HCT116 (cell line): ENCODE measurements around the gene SMIM44. TPM values are rescaled to one million over a fixed set of nuclear protein-coding genes. Genes with fewer than 3 reads are reported as not detected.
A peak's percentile ranks its signal among the peaks of the same experiment; 100 is the strongest.

Experiments
- ATAC-seq: fragments of 200-7000 bp; cut with Tn5 transposase; 2 replicates; pipeline ENCODE4 v1.9.1; 2020; ENCODE audit warnings: mild to moderate bottlenecking, moderate library complexity
- BruUV-seq: library from RNA; stranded (reverse); fragments of 400-500 nt; replicated peaks from 2 replicates; lab custom pipeline; 2021; lab: Mats Ljungman, UMichigan
- CTCF ChIA-PET: fragments of 300-600 bp; sonication (Branson Sonifier 250); formaldehyde crosslinking; loops from one replicate; lab custom pipeline; 2021; ENCODE audit warnings: antibody characterized with exemption; lab: Charles Lee
- POLR2A ChIA-PET: fragments of 300-600, 350-600 bp; sonication (Branson Sonifier 250); formaldehyde crosslinking; loops from one replicate; lab custom pipeline; 2021; ENCODE audit warnings: antibody characterized with exemption; lab: Charles Lee
- RAD21 ChIA-PET, 2 experiments: fragments of 300-600 bp; sonication (Branson Sonifier 250); formaldehyde crosslinking; loops; one replicate each; lab custom pipeline; 2023; ENCODE audit warnings: low total read pairs in 2 of 2; ENCODE audit not compliant: uncharacterized antibody in 2 of 2, unreplicated experiment in 2 of 2, low non-redundant PET in 1 of 2; lab: Charles Lee
- DNase-seq: peaks from one replicate; pipeline ENCODE4 v3.0.0-alpha.2; 2010; ENCODE audit warnings: low read depth, low spot score
- H2AFZ ChIP-seq: fragments of 200-600 bp; shearing (Covaris generic), sonication (generic); 2 replicates; pipeline ENCODE4 v1.6.1; 2017; ENCODE audit warnings: low read depth, mixed run types, mixed read lengths, antibody characterized with exemption, low read length; ENCODE audit not compliant: poor library complexity, severe bottlenecking
- H3K27ac ChIP-seq: 2 replicates; pipeline ENCODE4 v1.5.1; 2012; ENCODE audit warnings: low read depth, low read length
- H3K27me3 ChIP-seq: fragments of 200-600 bp; sonication (generic); 2 replicates; pipeline ENCODE4 v1.6.1; 2016; ENCODE audit warnings: mixed run types, low read length, mixed read lengths; ENCODE audit not compliant: insufficient read depth
- H3K36me3 ChIP-seq, 2 experiments: fragments of 200-500 bp in 1 of 2; fragments of 200-600 bp in 1 of 2; sonication (Bioruptor generic) in 1 of 2; sonication (generic) in 1 of 2; 2 replicates each; pipeline versions ENCODE4 v1.5.1 to v1.6.1; 2014 to 2016; ENCODE audit warnings: low read length in 2 of 2, inconsistent platforms in 1 of 2, mixed read lengths in 1 of 2, mixed run types in 1 of 2; ENCODE audit not compliant: insufficient read depth in 2 of 2, control insufficient read depth in 1 of 2
- H3K4me1 ChIP-seq, 2 experiments: fragments of 200-600 bp in 1 of 2; sonication (generic) in 1 of 2; 2 replicates each; pipeline versions ENCODE4 v1.5.1 to v1.6.1; 2012 to 2017; ENCODE audit warnings: low read length in 2 of 2, inconsistent platforms in 1 of 2, mild to moderate bottlenecking in 1 of 2, mixed read lengths in 1 of 2, mixed run types in 1 of 2, moderate library complexity in 1 of 2; ENCODE audit not compliant: insufficient read depth in 2 of 2, control insufficient read depth in 1 of 2
- H3K4me2 ChIP-seq: fragments of 200-600 bp; sonication (generic); 2 replicates; pipeline ENCODE4 v1.6.1; 2017; ENCODE audit warnings: mixed run types, low read length, mixed read lengths
- H3K4me3 ChIP-seq, 2 experiments: fragments of 200-600 bp in 1 of 2; sonication (generic) in 1 of 2; replicated peaks in 1 of 2; 2 replicates each; pipeline ENCODE4 v1.5.1; 2011 to 2016; ENCODE audit warnings: low read length in 2 of 2, control low read depth in 1 of 2, low read depth in 1 of 2, mild to moderate bottlenecking in 1 of 2, mixed read lengths in 1 of 2, mixed run types in 1 of 2
- H3K79me2 ChIP-seq: fragments of 200-600 bp; sonication (generic); 2 replicates; pipeline ENCODE4 v1.6.1; 2017; ENCODE audit warnings: mild to moderate bottlenecking, mixed run types, low read length, moderate library complexity, mixed read lengths; ENCODE audit not compliant: insufficient read depth
- H3K9ac ChIP-seq: fragments of 200-600 bp; sonication (generic); 2 replicates; pipeline ENCODE4 v1.6.1; 2016; ENCODE audit warnings: low read length, mixed read lengths
- H3K9me2 ChIP-seq: fragments of 200-600 bp; sonication (generic), shearing (Covaris generic); 2 replicates; pipeline ENCODE4 v1.6.1; 2017; ENCODE audit warnings: mixed run types, mild to moderate bottlenecking, moderate library complexity; ENCODE audit not compliant: insufficient read depth
- H3K9me3 ChIP-seq, 2 experiments: fragments of 200-500 bp in 1 of 2; fragments of 200-600 bp in 1 of 2; sonication (Bioruptor generic) in 1 of 2; sonication (generic) in 1 of 2; 2 replicates each; pipeline ENCODE4 v1.6.1; 2014 to 2017; ENCODE audit warnings: low read length in 2 of 2, mixed read lengths in 2 of 2, inconsistent platforms in 1 of 2, low read depth in 1 of 2, mild to moderate bottlenecking in 1 of 2, mixed run types in 1 of 2, moderate library complexity in 1 of 2; ENCODE audit not compliant: control insufficient read depth in 1 of 2, insufficient read depth in 1 of 2
- H4K20me1 ChIP-seq: fragments of 200-600 bp; sonication (generic), shearing (Covaris generic); 2 replicates; pipeline ENCODE4 v1.6.1; 2017; ENCODE audit warnings: mixed run types, mild to moderate bottlenecking, moderate library complexity; ENCODE audit not compliant: insufficient read depth
- ATF3 ChIP-seq: IDR thresholded peaks from 2 replicates; pipeline ENCODE4 v1.6.1; 2012
- CBX3 ChIP-seq: IDR thresholded peaks from 2 replicates; pipeline ENCODE4 v1.6.1; 2012; ENCODE audit warnings: low read depth
- CTCF ChIP-seq, 3 experiments: fragments of 200-600 bp in 1 of 3; sonication (generic) in 1 of 3; IDR thresholded peaks in 2 of 3; conservative IDR thresholded peaks in 1 of 3; 2 replicates each; pipeline ENCODE4 v1.5.1; 2012 to 2017; ENCODE audit warnings: low read depth in 2 of 3, low read length in 2 of 3, antibody characterized with exemption in 1 of 3, borderline replicate concordance in 1 of 3, control low read depth in 1 of 3, mild to moderate bottlenecking in 1 of 3, mixed read lengths in 1 of 3, mixed run types in 1 of 3, moderate library complexity in 1 of 3; ENCODE audit not compliant: insufficient read depth in 1 of 3
- EGR1 ChIP-seq: IDR thresholded peaks from 2 replicates; pipeline ENCODE4 v1.6.1; 2012; ENCODE audit warnings: low read depth
- ELF1 ChIP-seq: IDR thresholded peaks from 2 replicates; pipeline ENCODE4 v1.6.1; 2012; ENCODE audit warnings: low read depth, borderline replicate concordance
- FOSL1 ChIP-seq: IDR thresholded peaks from 2 replicates; pipeline ENCODE4 v1.6.1; 2012; ENCODE audit warnings: low read depth
- MAX ChIP-seq: IDR thresholded peaks from 2 replicates; pipeline ENCODE4 v1.6.1; 2012
- POLR2A ChIP-seq: IDR thresholded peaks from 2 replicates; pipeline ENCODE4 v1.7.0; 2011; ENCODE audit warnings: borderline replicate concordance; ENCODE audit not compliant: insufficient read depth, insufficient read length; ENCODE audit errors: extremely low read depth
- POLR2AphosphoS5 ChIP-seq: IDR thresholded peaks from 2 replicates; pipeline ENCODE4 v1.6.1; 2011; ENCODE audit warnings: mild to moderate bottlenecking, low read depth, low read length, moderate library complexity
- RAD21 ChIP-seq: IDR thresholded peaks from 2 replicates; pipeline ENCODE4 v1.6.1; 2012; ENCODE audit warnings: low read depth, mild to moderate bottlenecking
- SIN3A ChIP-seq: IDR thresholded peaks from 2 replicates; pipeline ENCODE4 v1.6.1; 2012; ENCODE audit warnings: low read depth
- SRF ChIP-seq: IDR thresholded peaks from 2 replicates; pipeline ENCODE4 v1.6.1; 2012; ENCODE audit warnings: low read depth
- ZBTB33 ChIP-seq: IDR thresholded peaks from 2 replicates; pipeline ENCODE4 v1.6.1; 2011; ENCODE audit warnings: mild to moderate bottlenecking, low read length, moderate library complexity; ENCODE audit not compliant: insufficient replicate concordance; ENCODE audit errors: extremely low read depth
- ZFX ChIP-seq: fragments of 450-650 bp; IDR thresholded peaks from 2 replicates; pipeline ENCODE4 v1.6.1; 2017
- ZNF274 ChIP-seq: fragments of 200-500 bp; sonication (Bioruptor generic); IDR thresholded peaks from 2 replicates; pipeline ENCODE4 v1.6.1; 2014; ENCODE audit warnings: mild to moderate bottlenecking, low read depth, low read length, inconsistent platforms
- intact Hi-C: fragments of 100-400 bp; cut with micrococcal nuclease; formaldehyde crosslinking; loops from 2 replicates; pipeline ENCODE4 v1.10.0; 2022
- total RNA-seq: library from RNA; stranded (reverse); gene quantifications from one replicate; pipeline ENCODE4 v1.2.1, GENCODE V29; 2021; ENCODE audit not compliant: unreplicated experiment

SMIM44 gene
- total RNA-seq, 1 experiment from 2014 or later = not detected

GRCh38 chr19:3526507-3527237 is 43.4 kb upstream of the SMIM44 start:
- no peaks in the 10 kb centered on the region for H3K4me1 ChIP-seq
- peaks cover 9% of the 10 kb centered on the region; the same call in 1 of the 2 replicates for H3K79me2 ChIP-seq
- H3K27ac ChIP-seq = no peak overlapping the region
- H3K36me3 ChIP-seq = peaks cover 10 to 16% of the 10 kb centered on the region in 2 experiments; a peak in 3 of 4 replicates
- H4K20me1 ChIP-seq = no peaks in the 10 kb centered on the region
- intact Hi-C loops = no loop called here
- no peak for ATAC-seq
- no peaks in the 10 kb centered on the region for H3K9me2 ChIP-seq
- RAD21 ChIA-PET = no interaction called here
- H3K4me3 ChIP-seq = no peak overlapping the region
- no peak overlapping the region for H3K4me2 ChIP-seq
- CTCF ChIA-PET = no interaction called here
- DNase-seq = no peak
- BruUV-seq = no TSS peak
- POLR2A ChIA-PET = no interaction called here
- peak in 2 of 3 experiments; percentile 8 to 24; a peak in 1 of 6 replicates for TF ChIP-seq CTCF (IDR thresholded peaks at IDR 0.05 in 2 of 3, conservative IDR thresholded peaks at IDR 0.05 in 1 of 3; ENCODE audit: borderline replicate concordance in 1 of 3, insufficient read depth in 1 of 3, low read depth in 2 of 3, low read length in 2 of 3)
- no peak for TF ChIP-seq ATF3
- H3K9ac ChIP-seq = no peak overlapping the region
- no peak overlapping the region for H2AFZ ChIP-seq
- no peaks in the 10 kb centered on the region for H3K27me3 ChIP-seq
- no peaks in the 10 kb centered on the region for H3K9me3 ChIP-seq

GRCh38 chr19:3524904-3525451 is 41.7 kb upstream of the SMIM44 start:
- RAD21 ChIA-PET = no interaction called here
- H3K9me3 ChIP-seq = no peaks in the 10 kb centered on the region
- ATAC-seq (no peak), DNase-seq (no peak)
- peaks cover 8 to 12% of the 10 kb centered on the region in 2 experiments; a peak in 3 of 4 replicates for H3K36me3 ChIP-seq
- POLR2A ChIA-PET = interaction anchor here (0.7 kb wide), 1 partner anchor 12 kb away, joined by 6 read pairs; no protein-coding TSS in a partner anchor
- no peaks in the 10 kb centered on the region for H3K27me3 ChIP-seq
- no peak overlapping the region for H3K4me3 ChIP-seq
- intact Hi-C loops = no loop called here
- CTCF ChIA-PET = no interaction called here
- no peak overlapping the region for H3K27ac ChIP-seq
- H3K79me2 ChIP-seq = peaks cover 22% of the 10 kb centered on the region
- no peaks in the 10 kb centered on the region for H4K20me1 ChIP-seq
- H2AFZ ChIP-seq = no peak overlapping the region
- no peak overlapping the region for H3K9ac ChIP-seq
- H3K9me2 ChIP-seq = no peaks in the 10 kb centered on the region
- peaks cover 0 to 12% of the 10 kb centered on the region in 2 experiments; a peak in 1 of 4 replicates for H3K4me1 ChIP-seq
- H3K4me2 ChIP-seq = no peak overlapping the region
- no TSS peak for BruUV-seq
- TF ChIP-seq EGR1 (no peak), ZBTB33 (no peak), ZFX (no peak), ATF3 (no peak), SRF (no peak), RAD21 (no peak), POLR2A (no peak), FOSL1 (no peak), SIN3A (no peak), ZNF274 (no peak), MAX (no peak), ELF1 (no peak), POLR2AphosphoS5 (no peak), CBX3 (no peak)
